Epithelial cell of esophagus (primary cell): ENCODE measurements around the gene ACSL1.

Experiments used
- DNase-seq: peaks from one replicate; pipeline ENCODE4 v3.0.0; 2010; ENCODE audit warnings: low read depth
- H3K4me3 ChIP-seq: 2 replicates; pipeline ENCODE4 v1.5.1; 2011; ENCODE audit warnings: mild to moderate bottlenecking, low read length, control low read depth
- TF ChIP-seq, protein P1 (sequence below): IDR thresholded peaks from 2 replicates; pipeline ENCODE4 v1.5.1; 2011; ENCODE audit warnings: low read depth, mild to moderate bottlenecking, low read length, control low read depth, inconsistent platforms; ENCODE audit not compliant: insufficient read depth; ENCODE audit errors: missing control alignments

ACSL1 gene

DNA sequence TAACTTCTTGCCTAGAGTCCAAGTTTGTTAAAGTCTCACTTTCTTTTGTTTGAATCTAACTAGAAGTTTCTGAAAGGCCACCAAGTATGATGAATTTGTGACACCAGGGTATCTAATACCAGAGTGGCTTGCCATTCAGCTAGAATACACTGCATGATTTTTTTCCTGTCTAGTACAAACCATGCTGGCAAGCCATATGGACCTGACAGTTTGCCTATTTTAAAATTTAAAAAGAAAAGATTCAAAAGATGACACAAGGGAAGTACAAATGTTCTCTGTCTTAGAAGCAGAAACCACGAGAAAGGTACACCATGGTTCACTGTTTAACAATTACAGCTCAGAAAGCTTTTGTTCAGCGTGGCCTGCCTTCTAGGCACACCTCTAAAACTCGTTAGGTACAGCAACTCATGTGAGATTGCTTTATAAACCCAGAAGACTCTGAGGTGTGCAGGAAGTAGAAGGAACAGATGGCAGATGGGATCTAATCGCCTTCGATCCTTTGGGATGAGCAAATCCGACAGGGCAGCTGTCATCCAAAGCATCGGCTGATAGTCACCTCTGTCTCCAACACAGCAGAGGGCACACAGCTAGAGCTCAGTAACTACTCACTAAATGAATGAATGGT is 56.5 kb downstream of the ACSL1 start:
- no peak overlapping the region for H3K4me3 ChIP-seq
- no peak for DNase-seq
- TF ChIP-seq, protein P1, sequence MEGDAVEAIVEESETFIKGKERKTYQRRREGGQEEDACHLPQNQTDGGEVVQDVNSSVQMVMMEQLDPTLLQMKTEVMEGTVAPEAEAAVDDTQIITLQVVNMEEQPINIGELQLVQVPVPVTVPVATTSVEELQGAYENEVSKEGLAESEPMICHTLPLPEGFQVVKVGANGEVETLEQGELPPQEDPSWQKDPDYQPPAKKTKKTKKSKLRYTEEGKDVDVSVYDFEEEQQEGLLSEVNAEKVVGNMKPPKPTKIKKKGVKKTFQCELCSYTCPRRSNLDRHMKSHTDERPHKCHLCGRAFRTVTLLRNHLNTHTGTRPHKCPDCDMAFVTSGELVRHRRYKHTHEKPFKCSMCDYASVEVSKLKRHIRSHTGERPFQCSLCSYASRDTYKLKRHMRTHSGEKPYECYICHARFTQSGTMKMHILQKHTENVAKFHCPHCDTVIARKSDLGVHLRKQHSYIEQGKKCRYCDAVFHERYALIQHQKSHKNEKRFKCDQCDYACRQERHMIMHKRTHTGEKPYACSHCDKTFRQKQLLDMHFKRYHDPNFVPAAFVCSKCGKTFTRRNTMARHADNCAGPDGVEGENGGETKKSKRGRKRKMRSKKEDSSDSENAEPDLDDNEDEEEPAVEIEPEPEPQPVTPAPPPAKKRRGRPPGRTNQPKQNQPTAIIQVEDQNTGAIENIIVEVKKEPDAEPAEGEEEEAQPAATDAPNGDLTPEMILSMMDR: no peak

DNA sequence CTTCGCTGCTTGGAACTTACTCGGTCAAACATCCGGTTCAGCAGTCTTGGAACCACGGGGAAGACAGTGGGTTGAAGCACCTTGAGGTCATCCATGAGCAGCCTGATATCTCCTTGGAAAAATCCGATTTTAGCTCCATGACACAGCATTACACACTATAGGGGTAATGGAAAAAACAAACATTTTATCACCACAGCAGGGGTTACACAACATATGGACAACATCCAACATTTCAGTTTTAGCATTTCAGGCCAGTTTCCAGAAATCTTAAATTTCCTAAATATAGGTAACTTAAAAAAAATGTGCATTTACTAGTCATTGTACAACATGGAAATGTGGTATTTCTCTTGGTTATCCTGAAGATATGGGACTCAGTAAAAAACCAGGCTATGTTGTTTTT is 57.5 kb downstream of the ACSL1 start:
- no peak for DNase-seq

DNA sequence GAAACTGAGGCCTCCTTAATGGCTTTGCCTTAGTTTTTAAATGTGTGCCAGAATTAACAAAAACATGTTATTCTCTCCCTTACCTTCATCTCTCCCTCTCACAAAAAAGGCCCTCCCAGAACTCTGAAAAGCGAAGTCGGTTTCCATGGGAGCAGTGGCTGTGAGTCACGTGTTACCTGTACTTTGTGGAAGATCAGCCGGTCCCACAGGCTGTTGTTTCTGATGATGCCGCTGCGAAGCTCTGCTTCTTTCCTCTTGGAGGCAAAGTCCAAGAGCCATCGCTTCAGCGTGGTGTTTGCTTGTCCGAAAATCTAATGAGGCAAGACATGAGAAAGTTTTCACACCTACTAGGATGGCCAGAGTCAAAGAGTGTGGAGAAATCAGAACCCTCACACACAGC is 59.3 kb downstream of the ACSL1 start:
- no peak overlapping the region for H3K4me3 ChIP-seq
- no peak for DNase-seq
- TF ChIP-seq, protein P1: no peak

More for the DNA sequence above, 57.5 kb downstream of the ACSL1 start:
- H3K4me3 ChIP-seq: no peak overlapping the region
- TF ChIP-seq, protein P1: no peak

DNA sequence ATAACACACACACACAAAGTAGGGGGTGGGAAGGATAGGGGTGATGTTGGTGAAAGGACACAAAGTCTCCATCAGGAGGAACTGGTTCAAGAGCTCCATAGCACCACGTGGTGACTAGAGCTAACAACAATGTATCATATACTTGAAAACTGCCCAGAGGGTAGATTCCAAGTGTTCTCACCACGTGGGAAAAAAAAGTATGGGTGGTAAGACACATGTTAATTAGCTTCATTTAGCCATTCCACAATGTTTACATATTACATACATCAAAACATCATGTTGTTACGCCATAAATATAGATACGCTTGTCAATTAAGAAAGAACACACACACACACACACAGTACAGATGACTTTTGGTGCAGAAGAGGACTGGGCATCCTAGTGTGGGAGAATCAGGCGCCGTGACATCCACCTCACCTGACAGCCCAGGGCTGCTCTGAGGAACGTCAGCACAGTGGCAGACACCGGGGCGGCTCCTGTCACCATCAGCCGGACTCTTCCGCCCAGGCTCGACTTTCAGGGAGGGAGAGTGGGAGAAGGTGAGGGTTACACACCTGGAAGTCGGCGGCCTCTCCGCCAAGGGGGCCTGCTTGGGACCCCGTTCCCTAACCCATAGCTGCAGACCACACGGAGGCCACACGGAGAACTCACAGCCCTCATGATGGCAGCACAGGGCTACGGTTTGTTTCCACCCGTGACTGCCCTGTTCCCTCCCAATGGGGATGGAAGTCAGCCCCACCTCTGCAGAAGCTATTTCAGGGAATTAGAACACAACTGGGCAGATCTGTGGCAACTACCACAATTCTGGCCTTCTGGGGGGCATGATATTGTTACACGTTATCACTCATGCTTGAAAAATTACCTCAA is 60.1 kb downstream of the ACSL1 start:
- H3K4me3 ChIP-seq: no peak overlapping the region
- TF ChIP-seq, protein P1: no peak
- DNase-seq: peak; percentile 8

DNA sequence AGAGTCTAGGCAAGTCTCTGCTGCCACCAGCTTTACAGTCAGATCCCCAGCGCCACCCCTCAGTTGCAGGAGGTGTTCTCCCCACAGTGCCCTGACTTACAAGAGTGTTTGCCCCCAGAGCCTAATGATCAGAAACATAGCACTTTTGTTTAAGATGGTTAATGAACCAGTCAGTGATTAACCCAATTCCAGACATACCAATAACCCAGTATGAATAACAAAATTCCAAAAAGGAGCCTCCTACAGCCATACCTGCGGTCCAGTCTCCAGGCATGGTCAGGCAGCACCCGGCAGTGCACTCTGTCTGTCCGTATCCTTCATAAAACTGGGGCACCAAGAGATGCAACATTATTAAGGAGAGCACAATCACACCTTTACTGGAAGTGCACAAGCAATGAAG is 61.2 kb downstream of the ACSL1 start:
- DNase-seq: no peak

DNA sequence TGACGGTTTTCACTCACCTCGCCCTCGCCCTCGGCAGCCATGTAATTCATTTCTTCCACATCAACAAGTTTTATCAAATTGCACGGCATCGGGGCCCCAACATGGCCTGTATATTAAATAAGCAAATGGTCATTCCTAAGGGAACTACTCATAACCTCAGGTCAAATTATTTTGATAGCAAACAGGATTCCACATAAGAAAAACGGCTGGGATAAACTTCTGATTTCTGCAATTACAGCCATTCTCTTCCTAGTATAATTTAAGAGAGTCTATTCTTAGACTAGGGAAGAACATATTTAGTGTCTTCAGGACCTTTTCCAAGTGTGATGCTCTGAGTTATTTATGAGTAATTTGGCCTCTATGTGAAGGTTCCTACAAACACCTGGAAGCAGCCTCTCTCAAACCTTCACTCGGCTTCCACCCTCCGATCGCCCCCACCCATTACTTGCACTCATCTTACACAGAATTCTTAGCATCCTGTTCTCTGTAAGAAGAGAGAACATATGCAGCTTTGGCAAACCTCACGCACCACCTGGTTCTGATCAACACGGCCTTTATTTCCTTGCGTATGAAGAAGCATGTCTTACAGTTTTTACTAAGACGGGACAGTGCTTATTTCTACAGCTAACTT is 62.5 kb downstream of the ACSL1 start:
- DNase-seq: no peak
- no peak overlapping the region for H3K4me3 ChIP-seq
- TF ChIP-seq, protein P1: no peak

More for the DNA sequence above, 61.2 kb downstream of the ACSL1 start:
- H3K4me3 ChIP-seq: no peak overlapping the region
- TF ChIP-seq, protein P1: no peak
